ENCODE data around the gene METTL16. TPM values are rescaled to one million over a fixed set of nuclear protein-coding genes. Genes with fewer than 3 reads are reported as not detected.
"Not testable (repeated sequence)": the region's sequence is repeated elsewhere in the genome, so short reads cannot be mapped to it uniquely, and the experiment has no call there.

METTL16 gene
- total RNA-seq, 1 donor, result 14.8 TPM

DNA sequence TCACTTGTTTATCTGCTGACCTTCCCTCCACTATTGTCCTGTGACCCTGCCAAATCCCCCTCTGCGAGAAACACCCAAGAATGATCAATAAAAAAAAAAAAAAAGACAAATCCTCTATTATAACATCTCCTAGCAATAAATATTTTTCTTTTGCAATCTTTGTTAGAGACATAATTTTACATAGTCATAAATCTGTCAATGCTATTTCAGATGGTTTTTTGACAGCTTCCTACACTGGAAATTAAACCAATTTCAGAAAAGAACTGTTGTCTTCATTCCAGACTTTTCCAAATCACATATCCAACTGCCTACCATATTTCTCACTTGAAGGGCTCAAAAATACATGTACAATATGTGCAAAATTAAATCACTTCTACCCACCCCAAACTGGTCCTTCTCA, 3.7 kb downstream of the METTL16 start:
- no peak overlapping the region for H3K4me2 ChIP-seq (ENCODE audit: insufficient read depth, low read length)
- no peak overlapping the region for H3K4me3 ChIP-seq (ENCODE audit: insufficient read depth, low read length)
- DNase-seq (ENCODE audit: insufficient read length, low spot score, missing footprints), result no peak
- H3K36me3 ChIP-seq (ENCODE audit: insufficient read depth, low read length), result no peaks in the 10 kb centered on the region
- no peaks in the 10 kb centered on the region for H3K9me3 ChIP-seq (ENCODE audit: low read depth, low read length)
- H3K79me2 ChIP-seq (ENCODE audit: insufficient read depth, low read length), result peaks cover 56% of the 10 kb centered on the region
- H3K4me1 ChIP-seq (ENCODE audit: insufficient read depth, low read length), result peaks cover 13% of the 10 kb centered on the region
- H4K20me1 ChIP-seq (ENCODE audit: insufficient read depth, low read length), result peaks cover 5% of the 10 kb centered on the region
- TF ChIP-seq, protein P1, sequence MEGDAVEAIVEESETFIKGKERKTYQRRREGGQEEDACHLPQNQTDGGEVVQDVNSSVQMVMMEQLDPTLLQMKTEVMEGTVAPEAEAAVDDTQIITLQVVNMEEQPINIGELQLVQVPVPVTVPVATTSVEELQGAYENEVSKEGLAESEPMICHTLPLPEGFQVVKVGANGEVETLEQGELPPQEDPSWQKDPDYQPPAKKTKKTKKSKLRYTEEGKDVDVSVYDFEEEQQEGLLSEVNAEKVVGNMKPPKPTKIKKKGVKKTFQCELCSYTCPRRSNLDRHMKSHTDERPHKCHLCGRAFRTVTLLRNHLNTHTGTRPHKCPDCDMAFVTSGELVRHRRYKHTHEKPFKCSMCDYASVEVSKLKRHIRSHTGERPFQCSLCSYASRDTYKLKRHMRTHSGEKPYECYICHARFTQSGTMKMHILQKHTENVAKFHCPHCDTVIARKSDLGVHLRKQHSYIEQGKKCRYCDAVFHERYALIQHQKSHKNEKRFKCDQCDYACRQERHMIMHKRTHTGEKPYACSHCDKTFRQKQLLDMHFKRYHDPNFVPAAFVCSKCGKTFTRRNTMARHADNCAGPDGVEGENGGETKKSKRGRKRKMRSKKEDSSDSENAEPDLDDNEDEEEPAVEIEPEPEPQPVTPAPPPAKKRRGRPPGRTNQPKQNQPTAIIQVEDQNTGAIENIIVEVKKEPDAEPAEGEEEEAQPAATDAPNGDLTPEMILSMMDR (IDR thresholded peaks at IDR 0.05; ENCODE audit: extremely low read depth, low read depth, low read length), result no peak
- H3K27me3 ChIP-seq (ENCODE audit: insufficient read depth, low read length), result no peaks in the 10 kb centered on the region
- H3K27ac ChIP-seq (ENCODE audit: low read depth, low read length), result no peak overlapping the region
- no peak overlapping the region for H2AFZ ChIP-seq (ENCODE audit: low read length)

DNA sequence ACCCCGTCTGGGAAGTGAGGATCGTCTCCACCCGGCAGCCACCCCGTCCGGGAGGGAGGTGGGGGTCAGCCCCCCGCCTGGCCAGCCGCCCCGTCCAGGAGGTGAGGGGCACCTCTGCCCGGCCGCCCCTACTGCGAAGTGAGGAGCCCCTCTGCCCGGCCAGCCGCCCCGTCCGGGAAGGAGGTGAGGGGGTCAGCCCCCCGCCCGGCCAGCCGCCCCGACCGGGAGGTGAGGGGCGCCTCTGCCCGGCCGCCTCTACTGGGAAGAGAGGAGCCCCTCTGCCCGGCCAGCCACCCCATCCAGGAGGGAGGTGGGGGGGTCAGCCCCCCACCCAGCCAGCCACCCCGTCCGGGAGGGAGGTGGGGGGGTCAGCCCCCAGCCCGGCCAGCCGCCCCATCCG, 4.7 kb downstream of the METTL16 start:
- not testable (repeated sequence) for H3K27ac ChIP-seq (ENCODE audit: low read depth, low read length); H3K9me3 ChIP-seq (ENCODE audit: low read depth, low read length); H2AFZ ChIP-seq (ENCODE audit: low read length); H3K27me3 ChIP-seq (ENCODE audit: insufficient read depth, low read length); H4K20me1 ChIP-seq (ENCODE audit: insufficient read depth, low read length); H3K36me3 ChIP-seq (ENCODE audit: insufficient read depth, low read length); H3K4me3 ChIP-seq (ENCODE audit: insufficient read depth, low read length); H3K4me2 ChIP-seq (ENCODE audit: insufficient read depth, low read length); DNase-seq (ENCODE audit: insufficient read length, low spot score, missing footprints)
- peaks cover 12% of the 10 kb centered on the region for H3K4me1 ChIP-seq (ENCODE audit: insufficient read depth, low read length)
- peaks cover 64% of the 10 kb centered on the region for H3K79me2 ChIP-seq (ENCODE audit: insufficient read depth, low read length)

DNA sequence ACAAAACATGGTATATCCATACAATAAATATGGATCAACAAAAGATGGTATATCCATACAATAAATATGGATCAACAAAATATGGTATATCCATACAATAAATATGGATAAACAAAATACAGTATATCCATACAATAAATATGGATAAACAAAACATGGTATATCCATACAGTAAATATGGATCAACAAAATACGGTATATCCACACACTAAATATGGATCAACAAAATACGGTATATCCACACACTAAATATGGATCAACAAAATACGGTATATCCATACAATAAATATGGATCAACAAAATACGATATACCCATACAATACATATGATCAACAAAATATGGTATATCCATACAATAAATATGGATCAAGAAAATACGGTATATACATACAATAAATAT, 8.1 kb downstream of the METTL16 start:
- TF ChIP-seq, protein P1 (IDR thresholded peaks at IDR 0.05; ENCODE audit: extremely low read depth, low read depth, low read length), result no peak
- Histone ChIP-seq H2AFZ (ENCODE audit: low read length) (no peak overlapping the region), H3K4me3 (ENCODE audit: insufficient read depth, low read length) (no peak overlapping the region), H3K4me1 (ENCODE audit: insufficient read depth, low read length) (no peaks in the 10 kb centered on the region), H4K20me1 (ENCODE audit: insufficient read depth, low read length) (peaks cover 3% of the 10 kb centered on the region), H3K79me2 (ENCODE audit: insufficient read depth, low read length) (peaks cover 44% of the 10 kb centered on the region), H3K27ac (ENCODE audit: low read depth, low read length) (no peak overlapping the region), H3K27me3 (ENCODE audit: insufficient read depth, low read length) (no peaks in the 10 kb centered on the region), H3K36me3 (ENCODE audit: insufficient read depth, low read length) (no peaks in the 10 kb centered on the region), H3K9me3 (ENCODE audit: low read depth, low read length) (no peaks in the 10 kb centered on the region), H3K4me2 (ENCODE audit: insufficient read depth, low read length) (no peak overlapping the region)
- no peak for DNase-seq (ENCODE audit: insufficient read length, low spot score, missing footprints)

DNA sequence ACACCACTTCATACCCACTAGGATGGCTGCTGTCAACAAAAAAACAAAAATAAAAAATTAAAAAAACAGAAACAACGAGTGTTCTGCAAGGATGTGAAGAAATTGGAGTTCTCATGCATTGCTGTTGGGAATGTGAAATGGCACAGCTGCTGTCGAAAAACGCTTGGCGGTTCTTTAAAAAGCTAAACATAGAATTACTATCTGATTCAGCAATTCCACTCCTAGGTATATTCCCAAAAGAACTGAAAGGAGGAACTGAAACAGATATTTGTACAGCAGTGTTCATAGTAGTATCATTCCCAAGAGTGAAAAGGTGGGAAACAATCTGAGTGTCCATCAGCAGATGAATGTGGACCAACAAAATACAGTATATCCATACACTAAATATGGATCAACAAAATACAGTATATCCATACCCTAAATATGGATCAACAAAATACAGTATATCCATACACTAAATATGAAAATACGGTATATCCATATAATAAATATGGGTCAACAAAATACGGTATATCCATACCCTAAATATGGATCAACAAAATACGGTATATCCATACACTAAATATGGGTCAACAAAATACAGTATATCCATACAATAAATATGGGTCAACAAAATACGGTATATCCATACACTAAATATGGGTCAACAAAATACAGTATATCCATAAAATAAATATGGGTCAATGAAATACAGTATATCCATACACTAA, 8.7 kb downstream of the METTL16 start:
- H3K27me3 ChIP-seq (ENCODE audit: insufficient read depth, low read length), result no peaks in the 10 kb centered on the region
- H3K4me3 ChIP-seq (ENCODE audit: insufficient read depth, low read length), result no peak overlapping the region
- peaks cover 38% of the 10 kb centered on the region for H3K79me2 ChIP-seq (ENCODE audit: insufficient read depth, low read length)
- no peak overlapping the region for H3K27ac ChIP-seq (ENCODE audit: low read depth, low read length)
- no peak for DNase-seq (ENCODE audit: insufficient read length, low spot score, missing footprints)
- TF ChIP-seq, protein P1 (IDR thresholded peaks at IDR 0.05; ENCODE audit: extremely low read depth, low read depth, low read length), result no peak
- H3K9me3 ChIP-seq (ENCODE audit: low read depth, low read length), result no peaks in the 10 kb centered on the region
- H4K20me1 ChIP-seq (ENCODE audit: insufficient read depth, low read length), result no peaks in the 10 kb centered on the region
- no peak overlapping the region for H3K4me2 ChIP-seq (ENCODE audit: insufficient read depth, low read length)
- no peak overlapping the region for H2AFZ ChIP-seq (ENCODE audit: low read length)
- H3K4me1 ChIP-seq (ENCODE audit: insufficient read depth, low read length), result no peaks in the 10 kb centered on the region
- H3K36me3 ChIP-seq (ENCODE audit: insufficient read depth, low read length), result no peaks in the 10 kb centered on the region

All from osteoblast (primary cell).